Immature natural killer cell (primary cell): Measurements from ENCODE around the gene SV2C. TPM values are rescaled to one million over a fixed set of nuclear protein-coding genes. Genes with fewer than 3 reads are reported as not detected.

Experiments
- DNase-seq, 3 donors: peaks; one replicate each; pipeline ENCODE4 v3.0.0; 2022; ENCODE audit warnings: mixed read lengths in 1 of 3
- H3K27ac Mint-ChIP-seq, 6 donors: one replicate each; pipeline ENCODE4 v1.8.0; 2020; ENCODE audit warnings: mixed read lengths in 6 of 6, mild to moderate bottlenecking in 5 of 6, inconsistent platforms in 4 of 6, moderate library complexity in 3 of 6
- H3K27me3 Mint-ChIP-seq, 3 donors: one replicate each; pipeline ENCODE4 v1.8.0; 2020 to 2021; ENCODE audit warnings: low read depth in 3 of 3, mild to moderate bottlenecking in 3 of 3, mixed read lengths in 3 of 3, moderate library complexity in 3 of 3, inconsistent platforms in 1 of 3
- H3K36me3 Mint-ChIP-seq, 3 donors: one replicate each; pipeline ENCODE4 v1.8.0; 2020; ENCODE audit warnings: mixed read lengths in 3 of 3, inconsistent platforms in 2 of 3, mild to moderate bottlenecking in 2 of 3
- H3K4me1 Mint-ChIP-seq, 2 donors: one replicate each; pipeline ENCODE4 v1.8.0; 2020; ENCODE audit warnings: inconsistent platforms in 2 of 2, mild to moderate bottlenecking in 2 of 2, mixed read lengths in 2 of 2, moderate library complexity in 1 of 2
- H3K4me3 Mint-ChIP-seq, 5 donors: one replicate each; pipeline ENCODE4 v1.8.0; 2020; ENCODE audit warnings: mild to moderate bottlenecking in 5 of 5, mixed read lengths in 5 of 5, inconsistent platforms in 3 of 5, moderate library complexity in 3 of 5
- H3K9me3 Mint-ChIP-seq, 6 donors: one replicate each; pipeline ENCODE4 v1.8.0; 2020; ENCODE audit warnings: mild to moderate bottlenecking in 6 of 6, mixed read lengths in 6 of 6, inconsistent platforms in 4 of 6, moderate library complexity in 3 of 6
- polyA plus RNA-seq, 3 donors: library from polyadenylated mRNA; unstranded; fragments of 300-500 nt; fragmentation: Illumina TruSeq; gene quantifications; one replicate each; pipeline ENCODE4 v1.2.3, GENCODE V29; 2021

Gene SV2C
- polyA plus RNA-seq, 3 donors from 2014 or later = not detected

DNA sequence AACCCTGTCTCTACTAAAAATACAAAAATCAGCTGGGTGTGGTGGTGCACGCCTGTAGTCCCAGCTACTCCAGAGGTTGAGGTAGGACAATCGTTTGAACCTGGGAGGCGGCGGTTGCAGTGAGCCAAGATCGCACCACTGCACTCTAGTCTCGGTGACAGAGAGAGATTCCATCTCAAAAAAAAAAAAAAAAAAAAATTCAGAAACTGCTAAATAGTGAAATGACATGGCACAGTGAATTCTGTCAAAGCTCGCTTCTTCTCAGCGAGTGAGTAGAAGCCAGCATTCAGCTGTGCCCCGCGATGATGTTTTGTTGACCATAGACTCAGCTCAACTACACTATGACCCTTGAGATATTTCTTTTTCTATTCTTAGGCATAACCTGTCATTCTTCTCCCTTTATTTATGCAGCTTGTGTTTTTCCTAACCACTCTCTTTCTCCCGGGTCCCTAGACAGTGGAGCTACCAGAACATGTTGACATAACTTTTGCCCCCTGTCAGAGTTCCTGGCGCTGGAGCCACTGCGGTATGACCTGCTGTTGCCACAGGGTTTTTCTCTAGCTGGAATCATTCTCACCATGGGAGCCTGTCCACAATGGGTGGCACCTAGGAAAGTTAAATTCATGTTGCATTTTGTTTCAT is 306.5 kb downstream of the SV2C start:
- Mint-ChIP-seq H3K27me3 (no peaks in the 10 kb centered on the region), H3K27ac (peak overlapping the region in 2 of 6 donors; percentile 8 to 73), H3K36me3 (no peaks in the 10 kb centered on the region), H3K4me3 (no peak overlapping the region), H3K9me3 (peaks cover 0 to 5% (median 0%) of the 10 kb centered on the region in 6 donors), H3K4me1 (peaks cover 64 to 74% of the 10 kb centered on the region in 2 donors)
- no peak for DNase-seq

- peaks cover 57 to 73% of the 10 kb centered on the region in 2 donors for H3K4me1 Mint-ChIP-seq
- peaks cover 0 to 5% (median 0%) of the 10 kb centered on the region in 6 donors for H3K9me3 Mint-ChIP-seq
- H3K27me3 Mint-ChIP-seq = no peaks in the 10 kb centered on the region
- H3K27ac Mint-ChIP-seq = peak overlapping the region; percentile 8 to 85 (median 75)
- peak overlapping the region; percentile 55 to 76 (median 73) for H3K4me3 Mint-ChIP-seq
- H3K36me3 Mint-ChIP-seq = no peaks in the 10 kb centered on the region
- peak in 2 of 3 donors; percentile 27 to 39 for DNase-seq
These were observed 307.8 kb downstream of the SV2C start for GRCh38 chr5:76391014-76391413.

GRCh38 chr5:76393035-76393680 is 310.0 kb downstream of the SV2C start:
- H3K27ac Mint-ChIP-seq = peak overlapping the region; percentile 90 to 95 (median 92)
- peaks cover 0 to 4% (median 0%) of the 10 kb centered on the region in 3 donors for H3K36me3 Mint-ChIP-seq
- H3K4me3 Mint-ChIP-seq = peak overlapping the region; percentile 58 to 80 (median 72)
- DNase-seq = peak; percentile 43 to 67 (median 58)
- peaks cover 56 to 67% of the 10 kb centered on the region in 2 donors for H3K4me1 Mint-ChIP-seq
- H3K9me3 Mint-ChIP-seq = peaks cover 0 to 5% (median 0%) of the 10 kb centered on the region in 6 donors
- no peaks in the 10 kb centered on the region for H3K27me3 Mint-ChIP-seq

DNA sequence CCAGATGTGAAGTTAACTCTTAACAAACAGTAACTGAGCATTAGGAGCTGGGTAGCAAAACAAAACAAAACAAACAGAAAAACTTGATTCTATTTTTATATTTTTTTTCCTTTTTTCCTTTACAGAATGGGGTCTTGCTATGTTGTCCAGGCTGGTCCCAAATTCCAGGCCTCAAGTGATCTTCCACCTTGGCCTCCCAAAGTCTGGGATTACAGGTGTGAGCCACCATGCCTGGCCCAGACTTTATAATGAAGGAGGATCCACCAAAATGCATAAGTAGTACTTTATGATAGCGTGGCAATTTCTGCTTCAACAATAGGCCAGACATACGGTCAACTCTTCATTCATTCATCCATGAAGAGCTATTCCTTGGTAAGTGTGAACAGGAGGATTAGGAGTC is 314.0 kb downstream of the SV2C start:
- peaks cover 0 to 4% (median 0%) of the 10 kb centered on the region in 3 donors for H3K36me3 Mint-ChIP-seq
- no peak overlapping the region for H3K4me3 Mint-ChIP-seq
- no peaks in the 10 kb centered on the region for H3K9me3 Mint-ChIP-seq
- H3K4me1 Mint-ChIP-seq = peaks cover 45 to 59% of the 10 kb centered on the region in 2 donors
- no peak for DNase-seq
- peaks cover 0 to 9% (median 3%) of the 10 kb centered on the region in 3 donors for H3K27me3 Mint-ChIP-seq
- H3K27ac Mint-ChIP-seq = peak overlapping the region in 1 of 6 donors; percentile 6

DNA sequence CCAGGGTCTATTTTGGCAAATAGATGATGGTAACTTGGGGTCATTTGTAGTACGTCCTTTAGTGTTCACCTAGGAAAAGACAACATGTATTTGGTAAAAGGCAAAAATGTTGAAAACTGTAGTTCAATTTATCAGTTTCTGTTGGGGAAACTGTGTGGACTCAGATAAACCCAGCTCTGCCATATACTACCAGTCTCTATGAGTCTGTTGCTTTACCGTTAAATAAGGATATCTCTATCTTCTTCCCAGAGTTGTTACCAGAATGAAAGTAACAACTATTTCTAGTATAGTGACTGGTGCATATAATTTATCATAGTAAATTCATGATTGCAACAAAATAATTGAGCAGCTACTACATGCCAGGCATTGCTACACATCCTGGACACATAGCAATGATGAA is 316.1 kb downstream of the SV2C start:
- no peak for DNase-seq
- Mint-ChIP-seq H3K9me3 (no peaks in the 10 kb centered on the region), H3K27ac (no peak overlapping the region), H3K27me3 (peaks cover 9 to 26% (median 18%) of the 10 kb centered on the region in 3 donors), H3K4me3 (no peak overlapping the region), H3K4me1 (peaks cover 28 to 43% of the 10 kb centered on the region in 2 donors), H3K36me3 (peaks cover 0 to 4% (median 0%) of the 10 kb centered on the region in 3 donors)

- no peak for DNase-seq
- peaks cover 33 to 43% of the 10 kb centered on the region in 2 donors for H3K4me1 Mint-ChIP-seq
- peaks cover 0 to 4% (median 0%) of the 10 kb centered on the region in 3 donors for H3K36me3 Mint-ChIP-seq
- H3K9me3 Mint-ChIP-seq = no peaks in the 10 kb centered on the region
- H3K4me3 Mint-ChIP-seq = peak overlapping the region in 1 of 5 donors; percentile 95
- H3K27me3 Mint-ChIP-seq = peaks cover 12 to 30% (median 22%) of the 10 kb centered on the region in 3 donors
- H3K27ac Mint-ChIP-seq = peak overlapping the region; percentile 88 to 99 (median 99)
These were observed 317.3 kb downstream of the SV2C start for GRCh38 chr5:76400466-76400865.

DNA sequence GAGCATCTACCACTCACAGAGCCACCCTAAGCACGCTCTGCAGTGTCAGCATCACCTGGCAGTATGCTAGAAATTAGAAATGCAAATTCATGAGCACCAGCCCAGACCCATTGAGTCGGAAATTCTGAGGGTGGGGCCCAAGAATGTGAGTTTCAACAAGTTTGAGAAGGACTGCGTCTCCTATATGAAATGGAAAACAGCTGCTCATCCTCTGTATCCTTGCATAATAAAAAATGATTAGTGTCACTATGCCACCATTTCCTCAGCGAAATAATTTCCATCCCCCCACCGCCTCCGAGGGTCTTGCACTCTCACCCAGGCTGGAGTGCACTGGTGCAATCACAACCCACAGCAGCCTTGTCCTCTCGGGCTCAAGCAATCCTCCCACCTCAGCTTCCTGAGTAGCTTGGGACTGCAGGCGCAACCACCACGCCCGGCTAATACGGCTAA is 318.6 kb downstream of the SV2C start:
- peaks cover 47 to 54% of the 10 kb centered on the region in 2 donors for H3K4me1 Mint-ChIP-seq
- H3K27ac Mint-ChIP-seq = peak overlapping the region; percentile 88 to 99 (median 99)
- peak overlapping the region; percentile 92 to 98 (median 95) for H3K4me3 Mint-ChIP-seq
- DNase-seq = peak in 2 of 3 donors; percentile 29 to 42
- peaks cover 12 to 30% (median 22%) of the 10 kb centered on the region in 3 donors for H3K27me3 Mint-ChIP-seq
- H3K9me3 Mint-ChIP-seq = no peaks in the 10 kb centered on the region
- no peaks in the 10 kb centered on the region for H3K36me3 Mint-ChIP-seq

DNA sequence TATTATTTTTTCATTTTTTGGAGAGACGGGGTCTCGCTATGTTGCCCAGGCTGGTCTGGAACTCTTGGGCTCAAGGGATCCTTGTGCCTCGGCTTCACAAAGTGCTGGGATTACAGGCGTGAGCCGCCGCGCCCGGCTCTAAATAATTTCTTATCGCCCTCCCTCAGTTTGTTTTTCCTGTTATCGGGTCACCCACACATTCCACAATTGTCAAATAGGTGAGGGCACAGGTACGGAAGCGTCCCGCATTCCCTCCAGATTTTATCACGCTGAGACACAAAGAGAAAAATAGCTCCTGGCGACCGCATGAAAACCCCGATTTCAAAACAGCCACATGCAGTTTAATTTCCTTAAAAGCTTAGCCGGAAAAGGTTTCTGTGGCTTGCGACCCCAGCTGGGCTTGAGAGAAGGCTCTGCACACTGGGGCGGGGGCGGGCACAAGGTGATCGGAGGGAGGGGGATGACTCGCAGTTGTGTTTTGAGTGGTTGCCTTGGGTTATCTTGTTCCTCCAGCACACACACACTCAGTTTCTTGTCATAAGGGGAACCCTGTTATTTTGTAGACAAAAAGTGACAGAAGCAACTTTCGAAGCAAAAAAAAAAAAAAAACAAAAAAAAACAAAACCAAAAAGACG is 319.2 kb downstream of the SV2C start:
- DNase-seq = peak in 1 of 3 donors; percentile 81
- Mint-ChIP-seq H3K9me3 (no peaks in the 10 kb centered on the region), H3K4me3 (peak overlapping the region; percentile 92 to 98 (median 95)), H3K4me1 (peaks cover 52 to 60% of the 10 kb centered on the region in 2 donors), H3K27ac (peak overlapping the region; percentile 88 to 99 (median 99)), H3K27me3 (peaks cover 12 to 30% (median 22%) of the 10 kb centered on the region in 3 donors), H3K36me3 (no peaks in the 10 kb centered on the region)

DNA sequence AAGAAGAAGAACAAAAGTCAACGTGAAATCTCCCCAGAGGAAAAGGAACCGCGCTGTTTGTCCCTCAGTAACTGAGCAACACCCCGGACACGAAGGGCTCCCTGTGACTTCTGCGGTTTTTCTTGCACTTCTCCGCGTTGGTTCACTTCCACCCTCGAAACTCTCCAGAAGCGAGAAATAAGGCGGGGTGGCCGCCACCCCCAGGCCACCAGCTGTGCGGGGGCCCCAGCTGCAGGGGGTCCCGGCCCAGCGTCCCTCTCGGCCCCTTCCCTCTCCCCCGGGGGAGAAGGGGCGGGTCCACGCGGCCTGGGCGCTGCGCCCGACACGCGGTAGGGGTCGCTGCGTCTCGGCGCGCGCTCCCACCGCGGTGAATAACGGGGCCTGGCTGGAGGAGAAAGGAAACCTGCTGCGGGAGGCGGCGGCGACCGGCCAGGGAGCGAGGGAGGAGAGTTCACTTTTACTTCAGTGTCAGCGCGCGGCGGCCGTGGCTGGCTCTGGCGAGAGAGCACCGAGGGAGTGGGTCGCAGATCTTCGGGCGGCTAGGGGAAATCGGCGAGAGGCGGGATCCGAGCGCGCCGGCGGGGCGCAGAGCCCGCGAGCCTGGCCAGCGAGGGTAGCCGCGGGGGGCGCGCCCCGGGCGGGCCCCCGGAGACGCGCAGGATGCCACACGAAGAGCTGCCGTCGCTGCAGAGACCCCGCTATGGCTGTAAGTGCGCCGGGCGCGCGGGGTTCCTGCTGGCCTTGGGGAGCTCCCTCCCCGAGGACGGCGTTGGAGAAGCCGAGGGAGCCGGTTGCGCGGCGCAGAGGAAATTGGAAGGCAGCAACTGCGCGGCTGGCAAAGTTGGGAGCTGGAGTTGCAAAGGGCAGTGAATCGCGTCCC is 319.9 kb downstream of the SV2C start, which contains the start of gene IQGAP2:
IQGAP2 (plus strand) TSS at position 400 of the 880 bp plus-strand sequence; CDS start at position 661, 261 bp downstream.
- Mint-ChIP-seq H3K9me3 (no peaks in the 10 kb centered on the region), H3K36me3 (no peaks in the 10 kb centered on the region), H3K4me3 (peak within 1 kb of the TSS; percentile 93 to 98 (median 95)), H3K27ac (peak within 1 kb of the TSS; percentile 92 to 99 (median 99)), H3K27me3 (peaks cover 12 to 30% (median 22%) of the 10 kb centered on the region in 3 donors), H3K4me1 (peaks cover 60 to 67% of the 10 kb centered on the region in 2 donors)
- peak; percentile 96 to 98 (median 97) for DNase-seq
